Naive thymus-derived CD8-positive, alpha-beta T cell (primary cell): ENCODE data around the gene BFSP1. TPM values are rescaled to one million over a fixed set of nuclear protein-coding genes. Genes with fewer than 3 reads are reported as not detected.

Experiments
- ATAC-seq, 2 donors: fragments of 150-1000 bp; cut with Tn5 transposase in 1 of 2; sonication (Bioruptor Pico), chemical (Tn5 transposase) in 1 of 2; 1 replicate in 1 of 2; 2 replicates in 1 of 2; pipeline ENCODE4 v1.10.0; 2021; ENCODE audit warnings: mild to moderate bottlenecking in 2 of 2, moderate library complexity in 2 of 2
- POLR2A ChIA-PET: fragments of 350-600 bp; sonication (Branson Sonifier 250); formaldehyde crosslinking; loops from one replicate; lab custom pipeline; 2021; ENCODE audit warnings: antibody characterized with exemption; lab: Charles Lee
- DNase-seq, 10 donors: peaks; one replicate each; pipeline versions ENCODE4 v3.0.0 to v3.0.0-alpha.2; 2020 to 2022
- H3K27ac Mint-ChIP-seq, 10 donors: one replicate each; pipeline ENCODE4 v1.8.0; 2020 to 2022; ENCODE audit warnings: mild to moderate bottlenecking in 10 of 10, mixed read lengths in 10 of 10, moderate library complexity in 4 of 10, inconsistent platforms in 1 of 10
- H3K27me3 Mint-ChIP-seq, 5 donors: one replicate each; pipeline ENCODE4 v1.8.0; 2021 to 2022; ENCODE audit warnings: mixed read lengths in 5 of 5
- H3K36me3 Mint-ChIP-seq, 3 donors: one replicate each; pipeline ENCODE4 v1.8.0; 2020 to 2022; ENCODE audit warnings: mixed read lengths in 3 of 3, mild to moderate bottlenecking in 2 of 3, inconsistent platforms in 1 of 3
- H3K4me1 Mint-ChIP-seq, 4 donors: one replicate each; pipeline ENCODE4 v1.8.0; 2021 to 2022; ENCODE audit warnings: mixed read lengths in 4 of 4
- H3K4me3 Mint-ChIP-seq, 10 donors: one replicate each; pipeline ENCODE4 v1.8.0; 2020 to 2022; ENCODE audit warnings: mild to moderate bottlenecking in 10 of 10, mixed read lengths in 10 of 10, moderate library complexity in 6 of 10, inconsistent platforms in 1 of 10
- H3K9me3 Mint-ChIP-seq, 9 donors: one replicate each; pipeline ENCODE4 v1.8.0; 2020 to 2022; ENCODE audit warnings: mixed read lengths in 9 of 9, mild to moderate bottlenecking in 3 of 9, inconsistent platforms in 1 of 9, moderate library complexity in 1 of 9
- polyA plus RNA-seq, 3 donors: library from polyadenylated mRNA; unstranded; fragments of 300-500 nt; fragmentation: Illumina TruSeq; gene quantifications; one replicate each; pipeline ENCODE4 v1.2.3, GENCODE V29; 2021
- total RNA-seq, 8 experiments: library from RNA in 2 of 8; stranded (reverse) in 2 of 8; gene quantifications; one replicate each; pipeline ENCODE4 v1.2.3 and lab custom pipeline; 2021 to 2026

BFSP1 gene
- total and polyA plus RNA-seq, 5 experiments from 2014 or later: 1.8 TPM; not detected in 4

- peaks cover 9 to 31% (median 15%) of the 10 kb centered on the region in 5 donors for H3K27me3 Mint-ChIP-seq
- H3K4me1 Mint-ChIP-seq: peaks cover 0 to 17% (median 5%) of the 10 kb centered on the region in 4 donors
- ATAC-seq: no peak
- no peaks in the 10 kb centered on the region for H3K9me3 Mint-ChIP-seq
- peak overlapping the region; percentile 26 to 81 (median 69) for H3K4me3 Mint-ChIP-seq
- DNase-seq: no peak
- no peaks in the 10 kb centered on the region for H3K36me3 Mint-ChIP-seq
- peak overlapping the region in 1 of 10 donors; percentile 24 for H3K27ac Mint-ChIP-seq
- POLR2A ChIA-PET: no interaction called here
Measured at GRCh38 chr20:17530153-17530552, 1.0 kb downstream of the BFSP1 start.

- POLR2A ChIA-PET: no interaction called here
- Mint-ChIP-seq H3K36me3 (no peaks in the 10 kb centered on the region), H3K4me1 (peaks cover 0 to 17% (median 5%) of the 10 kb centered on the region in 4 donors), H3K4me3 (peak overlapping the region in 1 of 10 donors; percentile 9), H3K27ac (no peak overlapping the region), H3K9me3 (no peaks in the 10 kb centered on the region), H3K27me3 (peaks cover 9 to 31% (median 15%) of the 10 kb centered on the region in 5 donors)
- ATAC-seq (no peak), DNase-seq (no peak)
Measured at GRCh38 chr20:17529586-17529985, 1.6 kb downstream of the BFSP1 start.

DNA sequence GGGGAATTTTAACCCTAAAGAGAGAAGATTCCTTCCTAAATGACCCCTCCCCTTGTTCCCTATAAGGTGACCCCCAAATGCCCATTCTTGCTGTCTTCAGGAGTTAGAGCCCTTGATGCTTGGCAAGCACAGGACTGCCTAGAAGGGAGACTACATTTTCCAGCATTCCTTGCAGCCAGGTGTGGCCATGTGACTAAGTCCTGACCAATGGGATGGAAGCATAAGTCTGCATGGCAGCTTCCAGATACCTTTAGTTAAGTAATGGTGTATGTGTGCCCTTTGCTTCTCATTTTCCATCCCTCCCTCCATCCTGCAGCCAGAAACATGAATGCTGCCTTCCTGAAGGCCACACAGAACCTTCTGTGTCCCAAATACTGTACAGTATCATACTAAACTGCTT, 5.5 kb downstream of the BFSP1 start:
- ATAC-seq (peak; percentile 49), DNase-seq (no peak)
- no peak overlapping the region for H3K27ac Mint-ChIP-seq
- POLR2A ChIA-PET: no interaction called here
- H3K36me3 Mint-ChIP-seq: no peaks in the 10 kb centered on the region
- no peaks in the 10 kb centered on the region for H3K9me3 Mint-ChIP-seq
- peaks cover 0 to 6% (median 2%) of the 10 kb centered on the region in 4 donors for H3K4me1 Mint-ChIP-seq
- peaks cover 5 to 20% (median 10%) of the 10 kb centered on the region in 5 donors for H3K27me3 Mint-ChIP-seq
- H3K4me3 Mint-ChIP-seq: no peak overlapping the region

- ATAC-seq: no peak
- peaks cover 0 to 2% (median under 1%) of the 10 kb centered on the region in 4 donors for H3K4me1 Mint-ChIP-seq
- H3K27me3 Mint-ChIP-seq: peaks cover 4 to 15% (median 5%) of the 10 kb centered on the region in 5 donors
- no peaks in the 10 kb centered on the region for H3K36me3 Mint-ChIP-seq
- H3K9me3 Mint-ChIP-seq: no peaks in the 10 kb centered on the region
- H3K27ac Mint-ChIP-seq: no peak overlapping the region
- no peak overlapping the region for H3K4me3 Mint-ChIP-seq
- POLR2A ChIA-PET: no interaction called here
- DNase-seq: no peak
Measured at GRCh38 chr20:17525132-17525531, 6.0 kb downstream of the BFSP1 start.

GRCh38 chr20:17524560-17524959, 6.6 kb downstream of the BFSP1 start:
- POLR2A ChIA-PET: no interaction called here
- H3K36me3 Mint-ChIP-seq: no peaks in the 10 kb centered on the region

GRCh38 chr20:17523326-17523725, 7.9 kb downstream of the BFSP1 start:
- no peaks in the 10 kb centered on the region for H3K9me3 Mint-ChIP-seq
- H3K4me1 Mint-ChIP-seq: peaks cover 0 to 2% (median 0%) of the 10 kb centered on the region in 4 donors
- H3K36me3 Mint-ChIP-seq: no peaks in the 10 kb centered on the region
- no peak overlapping the region for H3K4me3 Mint-ChIP-seq
- DNase-seq: no peak
- H3K27me3 Mint-ChIP-seq: peaks cover 0 to 3% (median 1%) of the 10 kb centered on the region in 5 donors
- no peak overlapping the region for H3K27ac Mint-ChIP-seq
- POLR2A ChIA-PET: no interaction called here
- ATAC-seq: no peak

More at GRCh38 chr20:17524560-17524959, 6.6 kb downstream of the BFSP1 start:
- no peaks in the 10 kb centered on the region for H3K9me3 Mint-ChIP-seq
- no peak overlapping the region for H3K4me3 Mint-ChIP-seq
- no peak overlapping the region for H3K27ac Mint-ChIP-seq
- DNase-seq (no peak), ATAC-seq (no peak)
- H3K27me3 Mint-ChIP-seq: peaks cover 4 to 9% (median 5%) of the 10 kb centered on the region in 5 donors
- H3K4me1 Mint-ChIP-seq: peaks cover 0 to 2% (median 0%) of the 10 kb centered on the region in 4 donors

GRCh38 chr20:17522528-17522927, 8.7 kb downstream of the BFSP1 start:
- Mint-ChIP-seq H3K36me3 (no peaks in the 10 kb centered on the region), H3K27ac (no peak overlapping the region), H3K4me3 (no peak overlapping the region), H3K4me1 (peaks cover 0 to 2% (median 0%) of the 10 kb centered on the region in 4 donors), H3K27me3 (peaks cover 0 to 3% (median 0%) of the 10 kb centered on the region in 5 donors), H3K9me3 (no peaks in the 10 kb centered on the region)
- no peak for ATAC-seq
- POLR2A ChIA-PET: no interaction called here
- no peak for DNase-seq

DNA sequence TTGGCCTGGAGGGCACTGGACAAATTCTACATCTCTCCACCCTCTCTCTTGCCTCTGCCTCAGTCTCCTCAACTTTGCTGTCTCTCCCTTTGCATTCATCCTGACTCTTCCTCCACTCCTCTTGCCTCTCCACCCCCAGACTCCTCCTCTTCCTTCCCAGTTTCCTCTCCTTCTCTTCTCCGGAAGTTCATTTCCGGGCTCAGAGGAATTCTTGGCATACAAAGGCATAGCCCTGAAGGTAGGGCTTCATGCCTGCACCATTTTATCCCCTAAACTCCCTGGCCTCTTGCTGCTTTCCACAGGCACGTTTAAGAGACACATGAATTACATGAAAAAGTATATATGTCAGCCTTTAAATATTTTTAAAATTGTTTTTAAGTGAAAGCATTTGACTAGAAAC, 10.6 kb downstream of the BFSP1 start:
- H3K4me1 Mint-ChIP-seq: peaks cover 0 to 2% (median 0%) of the 10 kb centered on the region in 4 donors
- no peaks in the 10 kb centered on the region for H3K27me3 Mint-ChIP-seq
- H3K9me3 Mint-ChIP-seq: no peaks in the 10 kb centered on the region
- ATAC-seq: no peak
- no peak for DNase-seq
- H3K4me3 Mint-ChIP-seq: no peak overlapping the region
- POLR2A ChIA-PET: no interaction called here
- no peaks in the 10 kb centered on the region for H3K36me3 Mint-ChIP-seq
- H3K27ac Mint-ChIP-seq: peak overlapping the region in 1 of 10 donors; percentile 1

DNA sequence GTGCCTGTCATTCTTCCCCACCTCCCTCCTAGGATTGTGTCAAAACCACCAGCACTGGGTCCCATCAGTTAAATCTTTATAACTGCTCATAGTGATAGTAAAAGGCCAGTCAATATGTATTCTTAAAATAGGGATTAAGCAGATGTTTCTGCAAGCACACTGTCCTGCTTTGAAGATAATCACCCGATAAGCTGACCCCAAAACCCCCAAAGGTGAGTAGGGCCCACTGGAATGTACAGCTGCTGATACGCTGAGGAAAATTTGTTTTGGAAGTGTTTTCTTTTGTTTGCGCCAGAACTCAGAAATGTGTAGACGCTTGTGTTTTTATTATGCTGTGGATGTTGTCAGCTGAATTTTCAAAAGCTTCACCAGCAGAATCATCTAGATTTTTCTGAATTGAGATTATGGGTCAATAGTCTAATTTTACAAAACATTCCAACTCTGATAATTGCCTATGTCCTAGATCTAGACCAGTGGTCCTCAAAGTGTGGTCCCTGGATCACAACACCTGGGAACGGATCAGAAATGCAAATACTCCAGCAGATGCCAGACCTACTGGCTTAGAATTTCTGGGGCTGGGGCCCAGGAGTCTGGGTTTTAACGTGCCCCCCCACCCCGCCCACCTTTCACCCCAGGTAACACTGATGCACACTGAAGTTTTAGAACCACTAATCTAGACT, 11.4 kb downstream of the BFSP1 start:
- H3K9me3 Mint-ChIP-seq: no peaks in the 10 kb centered on the region
- no peak overlapping the region for H3K4me3 Mint-ChIP-seq
- no peak for DNase-seq
- no peak overlapping the region for H3K27ac Mint-ChIP-seq
- H3K27me3 Mint-ChIP-seq: no peaks in the 10 kb centered on the region
- peaks cover 0 to 2% (median 0%) of the 10 kb centered on the region in 4 donors for H3K4me1 Mint-ChIP-seq
- POLR2A ChIA-PET: no interaction called here
- H3K36me3 Mint-ChIP-seq: no peaks in the 10 kb centered on the region
- no peak for ATAC-seq

DNA sequence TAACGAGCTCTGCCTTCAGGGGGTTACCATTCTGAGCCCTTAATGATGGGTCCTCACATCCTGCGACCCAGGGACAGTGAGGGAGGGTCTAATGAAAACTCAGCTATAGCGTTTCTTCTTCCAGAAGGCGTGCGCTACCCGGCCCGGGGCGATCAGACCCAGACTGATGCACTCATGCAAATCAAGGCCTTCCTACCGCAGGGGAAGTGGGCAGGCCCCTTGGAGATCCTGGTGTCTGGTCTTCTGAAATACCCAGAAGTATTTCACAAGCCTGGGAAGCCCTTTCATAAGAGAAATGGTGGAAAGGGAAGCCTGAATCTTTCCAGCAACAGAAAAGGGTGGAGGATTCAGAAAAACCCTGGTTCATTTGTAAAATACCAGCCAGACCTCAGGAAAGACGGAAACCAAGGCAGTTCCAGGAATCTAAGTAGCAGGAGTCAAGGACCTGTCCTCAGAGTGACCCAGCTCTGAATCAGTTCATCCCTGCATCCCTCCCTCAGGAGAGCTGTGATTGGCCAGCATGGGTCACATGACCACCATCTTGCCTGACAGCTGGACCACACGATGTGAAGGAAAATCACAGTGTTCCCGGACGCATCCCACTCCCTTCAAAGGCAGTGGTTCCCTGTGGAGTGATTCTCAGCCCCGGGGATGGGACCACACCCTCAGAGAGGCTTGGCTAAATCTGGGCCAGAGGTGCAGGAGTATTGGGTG, 12.7 kb downstream of the BFSP1 start:
- Mint-ChIP-seq H3K4me1 (peaks cover 0 to 2% (median 0%) of the 10 kb centered on the region in 4 donors), H3K27ac (no peak overlapping the region), H3K27me3 (no peaks in the 10 kb centered on the region), H3K9me3 (no peaks in the 10 kb centered on the region), H3K36me3 (no peaks in the 10 kb centered on the region), H3K4me3 (no peak overlapping the region)
- ATAC-seq: no peak
- POLR2A ChIA-PET: no interaction called here
- no peak for DNase-seq

DNA sequence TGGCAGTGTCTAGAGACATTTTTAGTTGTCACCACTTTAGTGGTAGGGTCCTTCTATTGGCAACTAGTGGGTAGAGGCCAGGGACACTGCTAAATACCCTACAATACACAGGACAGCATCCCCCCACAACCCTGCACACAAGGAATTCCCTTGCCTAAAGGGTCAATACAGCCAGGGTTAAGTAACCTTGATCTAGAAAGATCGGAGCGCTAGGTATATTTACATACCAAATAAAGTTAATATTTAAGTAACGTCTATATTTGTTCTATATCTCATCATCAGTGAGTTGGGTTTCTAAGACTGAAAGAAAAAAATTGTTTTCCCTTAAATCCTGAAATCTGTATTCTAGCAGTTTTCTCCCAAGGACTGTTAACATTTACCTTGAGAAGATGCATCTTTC, 16.1 kb downstream of the BFSP1 start:
- DNase-seq (no peak), ATAC-seq (no peak)
- Mint-ChIP-seq H3K4me1 (peaks cover 2 to 9% (median 6%) of the 10 kb centered on the region in 4 donors), H3K27me3 (no peaks in the 10 kb centered on the region), H3K36me3 (no peaks in the 10 kb centered on the region), H3K4me3 (no peak overlapping the region), H3K27ac (no peak overlapping the region), H3K9me3 (no peaks in the 10 kb centered on the region)
- POLR2A ChIA-PET: no interaction called here

GRCh38 chr20:17513939-17514338, 17.2 kb downstream of the BFSP1 start:
- no peak overlapping the region for H3K4me3 Mint-ChIP-seq
- no peaks in the 10 kb centered on the region for H3K9me3 Mint-ChIP-seq
- peaks cover 2 to 9% (median 6%) of the 10 kb centered on the region in 4 donors for H3K4me1 Mint-ChIP-seq
- DNase-seq: no peak
- ATAC-seq: no peak
- no peak overlapping the region for H3K27ac Mint-ChIP-seq
- POLR2A ChIA-PET: no interaction called here
- H3K36me3 Mint-ChIP-seq: no peaks in the 10 kb centered on the region
- H3K27me3 Mint-ChIP-seq: no peaks in the 10 kb centered on the region

GRCh38 chr20:17511401-17511800, 19.8 kb downstream of the BFSP1 start:
- Mint-ChIP-seq H3K4me1 (peaks cover 3 to 14% (median 7%) of the 10 kb centered on the region in 4 donors), H3K36me3 (no peaks in the 10 kb centered on the region), H3K4me3 (peak overlapping the region in 1 of 10 donors; percentile 54), H3K9me3 (no peaks in the 10 kb centered on the region), H3K27me3 (no peaks in the 10 kb centered on the region), H3K27ac (no peak overlapping the region)
- ATAC-seq (no peak), DNase-seq (no peak)
- POLR2A ChIA-PET: no interaction called here
